Renal cortical epithelial cell (primary cell): Measurements from ENCODE around the gene FOXD4. TPM values are rescaled to one million over a fixed set of nuclear protein-coding genes. Genes with fewer than 3 reads are reported as not detected.
"Not testable (repeated sequence)": the region's sequence is repeated elsewhere in the genome, so short reads cannot be mapped to it uniquely, and the experiment has no call there.

Source experiments
- DNase-seq: peaks from one replicate; pipeline ENCODE4 v3.0.0-alpha.2; 2011; ENCODE audit warnings: low read depth
- total RNA-seq: library from RNA; depleted of rRNA; stranded (reverse); fragments of >200 nt; gene quantifications from 2 replicates; pipeline ENCODE4 v1.2.3, GENCODE V29; 2014

FOXD4 gene
- total RNA-seq, 1 donor from 2014 or later = 0.20 TPM

- not testable (repeated sequence) for DNase-seq
Observed at GRCh38 chr9:93909-94308, 24.3 kb downstream of the FOXD4 start.

GRCh38 chr9:90851-91250, 27.4 kb downstream of the FOXD4 start:
- not testable (repeated sequence) for DNase-seq

GRCh38 chr9:88396-89037, 29.7 kb downstream of the FOXD4 start:
- not testable (repeated sequence) for DNase-seq

- DNase-seq = not testable (repeated sequence)
Observed at GRCh38 chr9:87860-88259, 30.4 kb downstream of the FOXD4 start.

- not testable (repeated sequence) for DNase-seq
Observed at GRCh38 chr9:87105-87504, 31.1 kb downstream of the FOXD4 start.

- not testable (repeated sequence) for DNase-seq
Observed at GRCh38 chr9:86697-87096, 31.5 kb downstream of the FOXD4 start.

GRCh38 chr9:82932-83689, 35.1 kb downstream of the FOXD4 start:
- not testable (repeated sequence) for DNase-seq

- DNase-seq = not testable (repeated sequence)
Observed at GRCh38 chr9:78333-78732, 39.9 kb downstream of the FOXD4 start.

GRCh38 chr9:76389-76788, 41.8 kb downstream of the FOXD4 start:
- DNase-seq = not testable (repeated sequence)

- not testable (repeated sequence) for DNase-seq
Observed at GRCh38 chr9:73900-74525, 44.2 kb downstream of the FOXD4 start.

GRCh38 chr9:73076-73899, 44.9 kb downstream of the FOXD4 start:
- not testable (repeated sequence) for DNase-seq

Other genes starting within 250 kb of the FOXD4 start
- 1.9 and 4.7 TPM in 2 replicates for gene WASHC1, start 89.0 kb downstream of the FOXD4 start, total RNA-seq
- gene ZNG1A, start 60.6 kb upstream of the FOXD4 start, total RNA-seq = 22.9 and 30.9 TPM in 2 replicates
- gene DOCK8, start 96.4 kb upstream of the FOXD4 start, total RNA-seq = 0.85 and 1.6 TPM in 2 replicates